ENCODE measurements around the gene KCNIP4.

KCNIP4 gene

DNA sequence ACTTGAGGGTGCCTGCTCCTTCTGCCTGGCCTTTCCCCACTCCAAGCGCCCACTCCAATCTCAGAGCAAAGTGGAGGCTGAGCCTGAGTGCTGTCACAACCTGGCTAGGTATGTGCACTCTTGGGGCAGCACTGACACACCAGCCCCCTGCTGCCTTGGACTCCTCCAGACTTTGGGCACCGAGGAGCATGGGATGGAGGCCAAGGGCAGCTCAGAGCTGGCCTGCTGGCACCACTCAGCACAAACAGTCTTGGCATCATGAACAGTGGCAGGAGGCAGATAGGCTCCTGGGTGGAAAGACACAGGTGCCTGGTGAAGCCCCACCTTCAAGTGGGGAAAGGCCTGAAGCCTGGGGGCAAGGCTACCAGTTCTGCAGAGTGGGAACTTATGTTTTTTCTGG, 91.8 kb downstream of the KCNIP4 start:
- Mint-ChIP-seq H3K36me3 (no peaks in the 10 kb centered on the region), H3K27ac (no peak overlapping the region), H3K9me3 (peaks cover 0 to 5% of the 10 kb centered on the region in 2 donors), H3K4me3 (no peak overlapping the region), H3K4me1 (no peaks in the 10 kb centered on the region), H3K27me3 (no peaks in the 10 kb centered on the region)
- no peak for DNase-seq
- ATAC-seq (replicated peaks): no peak

- Mint-ChIP-seq H3K9me3 (peaks cover 0 to 5% of the 10 kb centered on the region in 2 donors), H3K36me3 (no peaks in the 10 kb centered on the region), H3K4me3 (no peak overlapping the region), H3K4me1 (no peaks in the 10 kb centered on the region), H3K27me3 (no peaks in the 10 kb centered on the region), H3K27ac (no peak overlapping the region)
- DNase-seq: no peak
- no peak for ATAC-seq (replicated peaks)
Observed at GRCh38 chr4:21856301-21856700, 92.3 kb downstream of the KCNIP4 start.

GRCh38 chr4:21849077-21849476, 99.5 kb downstream of the KCNIP4 start:
- H3K4me3 Mint-ChIP-seq: no peak overlapping the region
- no peaks in the 10 kb centered on the region for H3K27me3 Mint-ChIP-seq
- no peak for ATAC-seq (replicated peaks)
- no peak overlapping the region for H3K27ac Mint-ChIP-seq
- H3K36me3 Mint-ChIP-seq: no peaks in the 10 kb centered on the region
- H3K9me3 Mint-ChIP-seq: no peaks in the 10 kb centered on the region
- DNase-seq: no peak
- H3K4me1 Mint-ChIP-seq: no peaks in the 10 kb centered on the region

GRCh38 chr4:21848021-21848420, 100.6 kb downstream of the KCNIP4 start:
- Mint-ChIP-seq H3K9me3 (peaks cover 0 to 1% of the 10 kb centered on the region in 2 donors), H3K36me3 (no peaks in the 10 kb centered on the region), H3K4me3 (no peak overlapping the region), H3K27me3 (no peaks in the 10 kb centered on the region), H3K27ac (no peak overlapping the region), H3K4me1 (no peaks in the 10 kb centered on the region)
- no peak for ATAC-seq (replicated peaks)
- no peak for DNase-seq

- H3K4me1 Mint-ChIP-seq: no peaks in the 10 kb centered on the region
- H3K27me3 Mint-ChIP-seq: no peaks in the 10 kb centered on the region
- H3K9me3 Mint-ChIP-seq: peaks cover 0 to 1% of the 10 kb centered on the region in 2 donors
- H3K36me3 Mint-ChIP-seq: no peaks in the 10 kb centered on the region
- ATAC-seq (replicated peaks) (no peak), DNase-seq (no peak)
- no peak overlapping the region for H3K27ac Mint-ChIP-seq
- no peak overlapping the region for H3K4me3 Mint-ChIP-seq
Observed at GRCh38 chr4:21845663-21846062, 102.9 kb downstream of the KCNIP4 start.

DNA sequence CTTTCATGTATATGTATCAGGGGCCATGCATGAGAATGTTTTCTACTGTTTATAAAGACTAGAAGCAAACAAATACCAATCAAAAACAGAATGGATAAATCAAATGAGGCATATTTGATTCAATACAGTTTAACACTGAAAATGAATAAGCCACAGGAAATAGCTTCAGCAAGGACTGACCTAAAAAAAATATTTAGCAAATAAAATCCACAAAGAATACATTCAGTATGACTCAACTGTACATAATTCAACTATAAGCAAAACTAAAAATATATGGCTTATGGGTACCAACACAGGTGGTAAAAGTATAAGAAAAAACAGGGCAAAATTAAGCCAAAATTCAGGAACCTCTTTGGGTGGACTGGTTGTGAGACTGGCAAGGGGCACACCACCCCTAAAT, 112.9 kb downstream of the KCNIP4 start:
- peaks cover 5 to 8% of the 10 kb centered on the region in 2 donors for H3K9me3 Mint-ChIP-seq
- H3K4me1 Mint-ChIP-seq: no peaks in the 10 kb centered on the region
- H3K27me3 Mint-ChIP-seq: no peaks in the 10 kb centered on the region
- H3K36me3 Mint-ChIP-seq: no peaks in the 10 kb centered on the region
- H3K27ac Mint-ChIP-seq: no peak overlapping the region
- no peak for DNase-seq
- ATAC-seq (replicated peaks): no peak
- no peak overlapping the region for H3K4me3 Mint-ChIP-seq

DNA sequence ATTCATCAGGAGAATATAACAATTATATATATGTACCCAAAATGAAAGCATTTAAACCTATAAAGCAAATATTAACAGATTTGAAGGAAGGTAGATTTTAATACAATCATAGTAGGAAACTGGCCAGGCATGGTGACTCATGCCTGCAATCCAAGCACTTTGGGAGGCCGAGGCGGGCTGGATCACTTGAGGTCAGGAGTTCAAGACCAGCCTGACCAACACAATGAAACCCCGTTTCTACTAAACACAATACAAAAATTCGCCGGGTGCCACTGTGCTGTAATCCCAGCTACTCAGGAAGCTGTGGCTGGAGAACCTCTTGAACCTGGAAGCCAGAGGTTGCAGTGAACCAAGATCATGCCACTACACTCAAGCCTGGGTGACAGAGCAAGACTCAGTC, 118.3 kb downstream of the KCNIP4 start:
- ATAC-seq (replicated peaks): no peak
- Mint-ChIP-seq H3K4me3 (no peak overlapping the region), H3K36me3 (no peaks in the 10 kb centered on the region), H3K4me1 (no peaks in the 10 kb centered on the region), H3K27ac (no peak overlapping the region), H3K27me3 (no peaks in the 10 kb centered on the region), H3K9me3 (peaks cover 5 to 8% of the 10 kb centered on the region in 2 donors)
- no peak for DNase-seq

DNA sequence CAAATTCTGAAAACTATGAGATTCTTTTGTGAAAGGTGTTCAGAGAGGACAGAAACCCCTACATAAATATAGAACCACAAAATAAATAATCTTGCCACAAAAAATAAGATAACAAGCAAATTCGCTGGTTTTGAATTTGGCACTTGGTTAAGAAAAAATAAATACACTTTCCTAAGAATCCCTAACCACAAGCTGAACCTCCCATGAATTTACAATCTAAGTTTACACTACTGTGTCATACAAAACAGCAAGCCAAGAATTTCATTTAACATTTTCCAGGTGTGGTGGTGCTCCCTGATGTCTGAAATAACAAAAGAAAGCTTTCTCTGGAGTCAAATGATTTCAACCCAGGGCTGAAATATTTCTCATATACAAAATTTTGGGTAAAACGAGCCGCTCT, 121.0 kb downstream of the KCNIP4 start:
- ATAC-seq (replicated peaks) (no peak), DNase-seq (no peak)
- Mint-ChIP-seq H3K4me3 (no peak overlapping the region), H3K9me3 (peaks cover 5 to 8% of the 10 kb centered on the region in 2 donors), H3K4me1 (no peaks in the 10 kb centered on the region), H3K36me3 (no peaks in the 10 kb centered on the region), H3K27ac (no peak overlapping the region), H3K27me3 (no peaks in the 10 kb centered on the region)

DNA sequence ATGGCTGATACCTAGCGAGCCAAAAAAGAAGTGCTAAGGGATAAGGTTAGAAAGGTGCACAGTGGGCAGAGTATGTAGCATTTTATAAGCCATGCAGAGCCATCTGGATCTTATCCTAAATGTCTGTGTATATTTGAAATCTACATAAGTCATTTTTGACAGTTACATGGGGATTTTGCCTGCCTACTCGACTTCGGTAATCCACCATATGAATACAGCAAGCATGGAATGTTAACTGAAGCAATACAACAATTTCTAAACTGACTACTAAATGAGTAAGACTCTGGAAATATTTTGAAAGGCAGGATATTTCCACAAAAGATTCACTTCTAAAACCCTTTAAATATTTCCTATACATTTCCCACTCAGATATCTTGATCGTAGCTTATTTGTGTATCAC, 122.5 kb downstream of the KCNIP4 start:
- Mint-ChIP-seq H3K4me3 (no peak overlapping the region), H3K9me3 (peaks cover 0 to under 1% of the 10 kb centered on the region in 2 donors), H3K27ac (no peak overlapping the region), H3K27me3 (no peaks in the 10 kb centered on the region), H3K36me3 (no peaks in the 10 kb centered on the region), H3K4me1 (no peaks in the 10 kb centered on the region)
- no peak for DNase-seq
- no peak for ATAC-seq (replicated peaks)

DNA sequence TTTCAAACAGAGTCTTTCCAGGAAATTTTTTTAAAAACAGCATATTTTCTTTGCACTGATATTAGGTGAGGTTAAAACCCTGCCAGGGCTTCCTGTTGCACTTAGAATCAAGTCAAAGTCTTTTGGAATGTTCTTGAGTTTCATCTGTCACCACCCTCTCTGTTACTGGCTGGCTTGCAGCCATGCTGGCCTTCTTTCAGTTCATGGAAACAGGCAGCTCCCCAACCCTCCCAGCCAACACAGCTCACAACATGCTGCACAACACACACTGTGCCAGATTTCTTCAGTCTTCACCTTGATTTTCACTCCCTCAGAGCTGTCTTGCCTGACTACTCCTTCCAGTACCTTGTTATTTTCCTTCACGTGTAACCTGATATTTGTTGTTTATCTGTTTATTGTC, 129.5 kb downstream of the KCNIP4 start:
- Mint-ChIP-seq H3K4me1 (no peaks in the 10 kb centered on the region), H3K27me3 (no peaks in the 10 kb centered on the region)
- DNase-seq: no peak

DNA sequence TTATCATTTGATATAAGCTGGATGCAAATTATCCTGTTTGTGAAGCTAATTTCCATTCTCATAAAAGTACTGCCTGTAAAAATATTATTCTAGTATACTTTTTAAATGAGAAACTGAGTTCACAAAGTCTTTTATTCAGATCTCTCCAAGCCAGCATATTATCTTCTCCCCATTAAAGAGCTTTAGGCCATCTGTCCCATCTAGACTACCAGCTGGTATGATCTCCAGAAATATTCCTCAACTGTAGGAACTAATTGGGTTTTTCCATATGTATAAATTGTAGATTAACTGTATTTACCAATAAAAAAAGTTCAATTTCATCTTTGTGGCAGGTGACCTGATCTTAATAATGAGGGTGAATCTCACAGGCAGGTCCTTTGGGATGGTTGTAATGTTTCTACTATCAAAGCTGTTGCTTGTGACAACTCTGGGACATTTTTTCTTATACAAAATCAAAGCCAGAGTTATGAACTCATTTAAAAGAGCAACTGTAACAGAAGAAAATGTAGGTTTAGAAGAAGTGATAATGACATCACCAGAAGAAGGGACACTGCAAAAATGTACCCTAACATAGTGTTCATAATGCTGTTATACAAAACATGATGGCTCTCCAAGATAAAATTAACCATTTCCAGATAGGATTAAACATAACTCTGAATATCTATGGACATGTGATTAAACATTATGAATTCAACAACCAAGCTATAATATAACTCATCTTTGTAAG, 132.8 kb downstream of the KCNIP4 start:
- Mint-ChIP-seq H3K27ac (no peak overlapping the region), H3K4me3 (no peak overlapping the region), H3K9me3 (peaks cover 12% of the 10 kb centered on the region in 2 donors), H3K4me1 (no peaks in the 10 kb centered on the region), H3K27me3 (no peaks in the 10 kb centered on the region), H3K36me3 (no peaks in the 10 kb centered on the region)
- no peak for ATAC-seq (replicated peaks)
- DNase-seq: no peak

More for the DNA sequence above, 129.5 kb downstream of the KCNIP4 start:
- H3K36me3 Mint-ChIP-seq: no peaks in the 10 kb centered on the region
- H3K4me3 Mint-ChIP-seq: no peak overlapping the region
- ATAC-seq (replicated peaks): no peak
- no peak overlapping the region for H3K27ac Mint-ChIP-seq
- H3K9me3 Mint-ChIP-seq: peaks cover 12% of the 10 kb centered on the region in 2 donors

GRCh38 chr4:21811565-21811964, 137.0 kb downstream of the KCNIP4 start:
- Mint-ChIP-seq H3K36me3 (no peaks in the 10 kb centered on the region), H3K27ac (no peak overlapping the region), H3K4me3 (no peak overlapping the region), H3K9me3 (peaks cover 0 to 6% of the 10 kb centered on the region in 2 donors), H3K27me3 (no peaks in the 10 kb centered on the region), H3K4me1 (no peaks in the 10 kb centered on the region)
- no peak for ATAC-seq (replicated peaks)
- no peak for DNase-seq

GRCh38 chr4:21806991-21807390, 141.6 kb downstream of the KCNIP4 start:
- Mint-ChIP-seq H3K4me3 (no peak overlapping the region), H3K27me3 (no peaks in the 10 kb centered on the region), H3K4me1 (no peaks in the 10 kb centered on the region), H3K9me3 (peaks cover 4 to 5% of the 10 kb centered on the region in 2 donors), H3K27ac (no peak overlapping the region), H3K36me3 (no peaks in the 10 kb centered on the region)
- DNase-seq (no peak), ATAC-seq (replicated peaks) (no peak)

DNA sequence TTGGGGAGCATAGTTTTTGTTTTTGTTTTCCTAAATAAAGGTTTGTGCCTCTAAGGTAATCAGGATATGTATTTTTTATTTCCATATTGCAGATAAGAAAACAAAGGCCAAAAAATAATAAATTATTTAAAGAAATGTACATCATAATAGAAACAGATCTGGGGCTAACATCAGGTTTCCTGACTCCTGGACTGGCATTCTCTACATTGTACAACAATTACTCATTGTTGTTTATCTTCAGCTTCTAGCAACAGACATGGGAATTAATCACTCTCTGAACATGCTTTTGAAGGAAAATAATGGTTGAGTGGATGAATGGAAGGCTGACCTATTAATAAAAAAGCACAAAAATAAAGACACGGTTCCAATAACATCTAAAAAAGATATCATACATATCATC, 146.2 kb downstream of the KCNIP4 start:
- Mint-ChIP-seq H3K36me3 (no peaks in the 10 kb centered on the region), H3K4me1 (no peaks in the 10 kb centered on the region), H3K27ac (no peak overlapping the region), H3K9me3 (peaks cover 3 to 4% of the 10 kb centered on the region in 2 donors), H3K27me3 (no peaks in the 10 kb centered on the region), H3K4me3 (no peak overlapping the region)
- no peak for ATAC-seq (replicated peaks)
- DNase-seq: no peak

- no peaks in the 10 kb centered on the region for H3K4me1 Mint-ChIP-seq
- no peaks in the 10 kb centered on the region for H3K36me3 Mint-ChIP-seq
- H3K9me3 Mint-ChIP-seq: peaks cover 3 to 4% of the 10 kb centered on the region in 2 donors
- no peak overlapping the region for H3K4me3 Mint-ChIP-seq
- no peak overlapping the region for H3K27ac Mint-ChIP-seq
- no peak for ATAC-seq (replicated peaks)
- no peaks in the 10 kb centered on the region for H3K27me3 Mint-ChIP-seq
- DNase-seq: no peak
Observed at GRCh38 chr4:21801661-21802385, 146.7 kb downstream of the KCNIP4 start.
